Measurements from ENCODE around the gene EFNA2. TPM values are rescaled to one million over a fixed set of nuclear protein-coding genes. Genes with fewer than 3 reads are reported as not detected.

The EFNA2 gene
- total and polyA plus RNA-seq, 8 donors, result 0.15 to 21.1 (median 0.55) TPM; not detected in 5

DNA sequence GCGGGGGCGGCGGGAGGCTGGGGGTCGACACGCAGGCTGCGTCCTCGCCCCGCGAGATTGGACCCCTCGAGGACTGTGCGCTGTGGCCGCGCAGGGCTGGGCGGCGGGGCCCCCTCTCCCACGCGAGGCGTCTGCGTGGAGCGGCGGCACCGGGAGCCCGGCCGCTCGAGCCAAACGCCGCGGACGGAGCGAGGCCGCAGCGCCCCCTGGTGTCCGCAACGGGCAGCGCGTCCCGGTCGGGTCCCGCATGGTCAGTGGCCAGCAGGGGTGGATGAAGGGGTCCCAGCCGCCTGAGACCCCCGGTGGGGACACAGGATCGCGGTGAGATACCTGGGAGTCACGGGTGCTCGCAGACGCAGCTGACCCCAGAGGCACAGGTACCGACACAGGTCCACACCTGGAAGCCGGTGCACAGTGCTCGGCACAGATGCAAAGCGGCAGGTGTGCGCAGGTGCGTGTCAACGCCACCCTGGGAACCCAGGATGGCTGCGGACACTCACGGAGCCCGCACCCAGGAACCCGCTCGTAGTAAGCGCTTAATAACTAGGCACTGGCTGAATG lies 18.7 kb upstream of the EFNA2 start:
- Histone ChIP-seq H3K4me1 (peaks cover 74 to 89% (median 84%) of the 10 kb centered on the region in 4 donors), H3K27me3 (no peaks in the 10 kb centered on the region), H3K36me3 (peaks cover 13 to 16% (median 13%) of the 10 kb centered on the region in 4 donors), H3K27ac (peak overlapping the region; percentile 80 to 100 (median 100)), H3K4me3 (peak overlapping the region; percentile 44 to 61 (median 50)), H3K9me3 (no peaks in the 10 kb centered on the region)
- peak; percentile 80 to 91 for DNase-seq
- TF ChIP-seq EP300 (IDR thresholded peaks at IDR 0.05) (no peak), POLR2AphosphoS5 (IDR thresholded peaks at IDR 0.05) (peak; percentile 41 to 80 (median 43)), POLR2A (IDR thresholded peaks at IDR 0.05) (no peak)
- TF ChIP-seq, protein P1, sequence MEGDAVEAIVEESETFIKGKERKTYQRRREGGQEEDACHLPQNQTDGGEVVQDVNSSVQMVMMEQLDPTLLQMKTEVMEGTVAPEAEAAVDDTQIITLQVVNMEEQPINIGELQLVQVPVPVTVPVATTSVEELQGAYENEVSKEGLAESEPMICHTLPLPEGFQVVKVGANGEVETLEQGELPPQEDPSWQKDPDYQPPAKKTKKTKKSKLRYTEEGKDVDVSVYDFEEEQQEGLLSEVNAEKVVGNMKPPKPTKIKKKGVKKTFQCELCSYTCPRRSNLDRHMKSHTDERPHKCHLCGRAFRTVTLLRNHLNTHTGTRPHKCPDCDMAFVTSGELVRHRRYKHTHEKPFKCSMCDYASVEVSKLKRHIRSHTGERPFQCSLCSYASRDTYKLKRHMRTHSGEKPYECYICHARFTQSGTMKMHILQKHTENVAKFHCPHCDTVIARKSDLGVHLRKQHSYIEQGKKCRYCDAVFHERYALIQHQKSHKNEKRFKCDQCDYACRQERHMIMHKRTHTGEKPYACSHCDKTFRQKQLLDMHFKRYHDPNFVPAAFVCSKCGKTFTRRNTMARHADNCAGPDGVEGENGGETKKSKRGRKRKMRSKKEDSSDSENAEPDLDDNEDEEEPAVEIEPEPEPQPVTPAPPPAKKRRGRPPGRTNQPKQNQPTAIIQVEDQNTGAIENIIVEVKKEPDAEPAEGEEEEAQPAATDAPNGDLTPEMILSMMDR (IDR thresholded peaks at IDR 0.05), result peak in 6 of 7 experiments; percentile 76 to 99 (median 95)
- intact Hi-C loops (cut with DNase I; ENCODE audit: low total_unique reads), result loop anchor here (2.0 kb wide), 1 partner anchor 22 kb away; no protein-coding TSS in a partner anchor
- WGBS, 5 donors, result 0 to 2% (median 1%) methylated on average over 35 to 59 of the region's 59 CpGs

DNA sequence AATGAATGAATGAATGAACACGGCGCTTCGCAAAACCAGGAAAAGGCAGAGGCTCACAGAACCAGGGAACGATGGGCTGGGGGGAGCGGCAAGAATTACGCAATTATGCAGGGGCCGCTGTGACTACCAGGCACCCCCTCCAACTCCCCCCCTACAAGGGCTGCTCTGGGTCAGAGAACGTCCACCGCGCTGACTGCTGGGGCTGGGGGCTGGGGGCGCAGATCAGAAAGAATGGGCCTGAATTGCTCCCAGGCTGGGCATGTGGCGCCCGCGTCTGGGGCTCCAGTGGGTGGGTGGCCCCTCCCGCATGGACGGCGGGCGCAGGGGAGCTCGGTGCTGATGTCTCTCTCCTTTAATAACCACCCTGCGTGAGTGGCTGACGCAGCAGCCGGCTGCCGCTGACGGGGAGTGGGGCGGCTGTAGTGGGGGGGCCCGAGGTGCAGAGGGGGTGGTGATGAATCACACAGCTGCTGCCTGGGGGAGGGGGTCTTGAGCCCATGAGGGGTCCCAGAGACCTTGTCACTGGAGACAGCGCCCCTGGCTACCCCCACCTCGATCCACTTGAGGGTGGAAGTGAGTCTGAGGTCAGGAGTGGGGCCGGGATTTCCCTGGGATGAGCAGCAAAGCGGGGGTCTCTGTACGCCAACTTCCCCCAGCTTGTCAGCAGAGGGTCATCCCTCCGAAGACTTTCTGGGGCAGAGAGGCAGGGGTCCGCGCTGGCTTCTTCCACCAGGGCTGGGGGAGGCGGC lies 18.0 kb upstream of the EFNA2 start:
- no peaks in the 10 kb centered on the region for H3K9me3 ChIP-seq
- peak overlapping the region in 4 of 5 donors; percentile 92 to 100 (median 98) for H3K27ac ChIP-seq
- H3K27me3 ChIP-seq, result no peaks in the 10 kb centered on the region
- DNase-seq, result peak in 1 of 2 donors; percentile 71
- 28 to 49% (median 37%) methylated on average over 16 to 35 of the region's 35 CpGs for WGBS, 5 donors
- peaks cover 74 to 89% (median 84%) of the 10 kb centered on the region in 4 donors for H3K4me1 ChIP-seq
- H3K4me3 ChIP-seq, result peak overlapping the region in 2 of 4 donors; percentile 46 to 61
- TF ChIP-seq POLR2AphosphoS5 (IDR thresholded peaks at IDR 0.05), result no peak
- TF ChIP-seq POLR2A (IDR thresholded peaks at IDR 0.05), result no peak
- intact Hi-C loops (cut with DNase I; ENCODE audit: low total_unique reads), result loop anchor here (2.0 kb wide), 1 partner anchor 23 kb away; no protein-coding TSS in a partner anchor
- H3K36me3 ChIP-seq, result peaks cover 19 to 22% (median 20%) of the 10 kb centered on the region in 4 donors

DNA sequence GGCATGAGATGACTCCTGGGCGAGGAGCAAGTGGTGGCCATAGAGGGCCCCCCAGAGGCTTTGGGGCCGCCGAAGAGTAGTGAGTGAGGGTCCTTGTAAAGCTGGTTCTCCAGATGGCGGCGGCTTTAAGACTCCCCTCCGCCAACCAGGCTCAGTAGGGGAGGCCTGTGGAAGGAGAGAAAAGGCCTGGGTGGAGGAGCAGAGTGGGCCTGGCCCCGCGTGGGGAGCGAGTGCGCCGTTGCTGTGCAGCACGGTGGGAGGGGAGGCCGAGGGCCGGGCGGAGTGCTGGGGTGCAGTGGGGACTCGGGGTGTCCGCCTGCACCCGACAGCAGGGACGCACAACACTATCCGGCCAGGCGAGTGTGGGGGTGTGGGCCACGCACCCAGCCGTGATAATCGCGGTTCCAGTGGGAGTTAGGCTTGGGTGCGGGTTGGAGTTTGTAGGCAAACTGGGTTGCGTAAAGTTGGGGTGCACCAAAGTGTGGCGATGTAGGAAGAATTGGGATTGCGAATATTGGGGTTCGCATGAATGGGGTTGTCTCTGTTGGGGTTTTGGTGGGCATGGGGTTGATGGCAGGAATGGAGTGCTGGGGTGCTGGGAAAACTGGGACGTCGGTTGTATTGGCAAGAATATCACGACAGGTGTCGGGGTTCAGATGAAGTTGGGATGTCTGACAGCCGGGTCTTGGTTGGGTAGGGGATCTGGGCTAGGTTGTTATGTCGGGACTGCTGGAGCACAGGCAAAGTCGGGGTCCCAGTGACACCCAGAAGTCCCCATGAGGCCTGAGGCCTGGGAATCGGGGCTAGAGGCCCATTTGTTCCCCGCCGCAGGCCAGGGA lies 17.2 kb upstream of the EFNA2 start:
- Histone ChIP-seq H3K9me3 (no peaks in the 10 kb centered on the region), H3K36me3 (peaks cover 27 to 30% (median 28%) of the 10 kb centered on the region in 4 donors), H3K27me3 (no peaks in the 10 kb centered on the region), H3K4me1 (peaks cover 75 to 89% (median 84%) of the 10 kb centered on the region in 4 donors), H3K27ac (peak overlapping the region; percentile 92 to 100 (median 100)), H3K4me3 (peak overlapping the region in 3 of 4 donors; percentile 62 to 88 (median 83))
- intact Hi-C loops (cut with DNase I; ENCODE audit: low total_unique reads), result no loop called here
- peak in 1 of 2 donors; percentile 50 for DNase-seq
- TF ChIP-seq POLR2A (IDR thresholded peaks at IDR 0.05), result no peak
- no peak for TF ChIP-seq POLR2AphosphoS5 (IDR thresholded peaks at IDR 0.05)
- TF ChIP-seq EP300 (IDR thresholded peaks at IDR 0.05), result no peak
- TF ChIP-seq, protein P1 (IDR thresholded peaks at IDR 0.05), result no peak
- 52 to 57% (median 53%) methylated on average over 35 to 40 of the region's 40 CpGs for WGBS, 5 donors

DNA sequence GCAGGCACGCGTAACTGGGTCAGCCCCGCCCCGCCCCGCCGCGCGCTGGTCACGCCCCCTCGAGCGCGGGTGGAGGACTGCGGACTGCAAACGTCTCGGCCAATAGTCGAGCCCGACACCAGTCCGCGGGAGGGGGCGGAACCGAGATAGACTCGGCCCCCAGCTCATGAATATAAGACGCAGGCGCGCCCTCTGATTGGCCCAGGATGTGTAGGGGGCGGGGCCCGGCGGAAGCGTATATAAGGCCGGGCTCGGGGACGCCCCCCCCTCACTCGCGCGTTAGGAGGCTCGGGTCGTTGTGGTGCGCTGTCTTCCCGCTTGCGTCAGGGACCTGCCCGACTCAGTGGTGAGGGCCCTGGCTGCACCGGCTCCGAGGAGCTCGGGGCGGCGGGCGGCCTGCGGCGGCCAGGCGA lies 16.6 kb upstream of the EFNA2 start, which contains the start of gene CIRBP:
CIRBP (plus strand) TSS at position 268 of the 413 bp plus-strand sequence. CDS start 1,602 bp downstream, outside the sequence.
- 0 to 1% (median 0%) methylated on average over 6 to 50 of the region's 50 CpGs for WGBS, 5 donors
- intact Hi-C loops (cut with DNase I; ENCODE audit: low total_unique reads), result no loop called here
- DNase-seq, result peak; percentile 100
- H3K36me3 ChIP-seq, result peaks cover 34 to 37% (median 34%) of the 10 kb centered on the region in 4 donors
- peaks cover 80 to 89% (median 87%) of the 10 kb centered on the region in 4 donors for H3K4me1 ChIP-seq
- peak within 1 kb of the TSS; percentile 62 to 88 (median 82) for H3K4me3 ChIP-seq
- no peaks in the 10 kb centered on the region for H3K27me3 ChIP-seq
- peak within 1 kb of the TSS; percentile 92 to 100 (median 100) for H3K27ac ChIP-seq
- no peaks in the 10 kb centered on the region for H3K9me3 ChIP-seq
- TF ChIP-seq POLR2A (IDR thresholded peaks at IDR 0.05) (peak in 2 of 4 donors; percentile 77 to 91), POLR2AphosphoS5 (IDR thresholded peaks at IDR 0.05) (peak; percentile 67 to 99 (median 99)), EP300 (IDR thresholded peaks at IDR 0.05) (no peak)
- TF ChIP-seq, protein P1 (IDR thresholded peaks at IDR 0.05), result peak in 1 of 7 experiments; percentile 22

Measured in stomach (tissue), 9 donors.